GM19452 (cell line): Measurements from ENCODE around the gene ACTRT3.
A peak's percentile ranks its signal among the peaks of the same experiment; 100 is the strongest.

Experiments used
- ATAC-seq: cut with Tn5 transposase; IDR thresholded peaks from one replicate; pipeline ENCODE4 v1.9.1; 2021; ENCODE audit not compliant: unreplicated experiment

Gene ACTRT3

GRCh38 chr3:169769287-169770181 is at the start of gene ACTRT3:
TSS of gene ACTRT3 (minus strand) at chr3:169769561. CDS start at chr3:169769520, 41 bp downstream.
- peak; percentile 26 for ATAC-seq

GRCh38 chr3:169818316-169818715 is 49.0 kb upstream of the ACTRT3 start:
- no peak for ATAC-seq

GRCh38 chr3:169815590-169816150 is 46.3 kb upstream of the ACTRT3 start:
- no peak for ATAC-seq

GRCh38 chr3:169813757-169814517 is 44.6 kb upstream of the ACTRT3 start:
- ATAC-seq = peak; percentile 79

GRCh38 chr3:169813278-169813677 is 43.9 kb upstream of the ACTRT3 start:
- no peak for ATAC-seq

GRCh38 chr3:169812332-169813235 is 43.2 kb upstream of the ACTRT3 start, which contains the start of the genes LRRC34 and LRRIQ4:
TSS of gene LRRC34 (minus strand) at chr3:169812904. CDS start at chr3:169812548, 356 bp downstream.
TSS of gene LRRIQ4 (plus strand) at chr3:169812870. CDS start at chr3:169821922, 9,052 bp downstream.
- ATAC-seq = peak; percentile 69

- peak; percentile 15 for ATAC-seq
Measured at GRCh38 chr3:169811631-169812331, 42.4 kb upstream of the ACTRT3 start.

GRCh38 chr3:169809230-169809795 is 40.0 kb upstream of the ACTRT3 start:
- no peak for ATAC-seq

- no peak for ATAC-seq
Measured at GRCh38 chr3:169804681-169805080, 35.3 kb upstream of the ACTRT3 start.

GRCh38 chr3:169792359-169792758 is 23.0 kb upstream of the ACTRT3 start:
- no peak for ATAC-seq

- no peak for ATAC-seq
Measured at GRCh38 chr3:169790687-169791429, 21.5 kb upstream of the ACTRT3 start.

GRCh38 chr3:169790219-169790618 is 20.9 kb upstream of the ACTRT3 start:
- no peak for ATAC-seq

GRCh38 chr3:169787791-169788190 is 18.4 kb upstream of the ACTRT3 start:
- no peak for ATAC-seq

- no peak for ATAC-seq
Measured at GRCh38 chr3:169787120-169787519, 17.8 kb upstream of the ACTRT3 start.

- no peak for ATAC-seq
Measured at GRCh38 chr3:169781209-169781855, 12.0 kb upstream of the ACTRT3 start.

- ATAC-seq = no peak
Measured at GRCh38 chr3:169780742-169781141, 11.4 kb upstream of the ACTRT3 start.

- no peak for ATAC-seq
Measured at GRCh38 chr3:169777822-169778221, 8.5 kb upstream of the ACTRT3 start.

- ATAC-seq = no peak
Measured at GRCh38 chr3:169774186-169774585, 4.8 kb upstream of the ACTRT3 start.
